MG63 (cell line): Measurements from ENCODE around the gene SHROOM3. TPM values are rescaled to one million over a fixed set of nuclear protein-coding genes. Genes with fewer than 3 reads are reported as not detected.

Source experiments
- DNase-seq: peaks from one replicate; pipeline ENCODE4 v3.0.0-alpha.2; 2020
- H3K27me3 ChIP-seq: fragments of 250-450 bp; sonication (Bioruptor Pico); 2 replicates; pipeline ENCODE4 v1.5.1; 2020; ENCODE audit warnings: mild to moderate bottlenecking, moderate library complexity
- H3K36me3 ChIP-seq: fragments of 250-450 bp; sonication (Bioruptor Pico); 2 replicates; pipeline ENCODE4 v1.5.1; 2020; ENCODE audit warnings: mild to moderate bottlenecking, moderate library complexity
- H3K4me3 ChIP-seq: fragments of 250-450 bp; sonication (Bioruptor Pico); 2 replicates; pipeline ENCODE4 v1.5.1; 2020; ENCODE audit warnings: mild to moderate bottlenecking, moderate library complexity
- H3K9me3 ChIP-seq: fragments of 250-450 bp; sonication (Bioruptor Pico); 2 replicates; pipeline ENCODE4 v1.5.1; 2020; ENCODE audit warnings: mild to moderate bottlenecking, moderate library complexity
- total RNA-seq: library from RNA; depleted of rRNA; stranded (reverse); fragments of >200 nt; shearing (Covaris generic); gene quantifications from 2 replicates; pipeline ENCODE4 v1.2.3, GENCODE V29; 2014; ENCODE audit warnings: low replicate concordance

Gene SHROOM3
- total RNA-seq, 1 experiment from 2014 or later = 10.0 TPM

DNA sequence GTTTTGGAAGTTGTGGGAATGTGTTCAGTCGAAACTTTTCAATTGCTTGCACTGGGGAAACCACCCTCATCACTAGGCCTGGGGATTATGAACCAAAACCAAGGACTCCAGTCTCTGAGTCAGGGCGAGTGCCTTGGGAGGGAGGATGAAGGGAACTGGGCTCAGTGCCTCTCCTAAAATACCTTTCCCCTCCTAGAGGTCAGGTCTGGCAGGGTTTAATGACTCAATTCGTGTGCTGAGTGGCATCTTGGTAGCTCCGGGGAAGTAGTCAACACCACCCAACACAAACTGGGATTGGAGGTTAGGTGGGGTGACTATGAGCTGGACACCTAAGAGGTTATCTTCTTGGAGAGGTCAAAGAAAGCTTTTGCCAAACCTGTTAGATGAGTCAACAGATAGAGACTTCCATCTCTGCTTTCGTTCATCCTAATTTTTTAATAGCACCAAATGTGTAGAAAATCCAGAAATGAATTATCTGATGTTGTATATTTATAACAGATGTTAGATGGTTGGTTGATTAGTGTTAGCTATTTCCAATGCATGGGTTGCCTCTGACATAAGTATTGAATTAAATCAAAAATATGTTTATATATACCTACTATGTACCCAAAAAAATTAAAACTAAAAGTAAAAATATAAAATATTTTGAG is 202.8 kb downstream of the SHROOM3 start:
- DNase-seq = peak; percentile 71
- H3K27me3 ChIP-seq = no peaks in the 10 kb centered on the region
- H3K4me3 ChIP-seq = no peak overlapping the region
- no peaks in the 10 kb centered on the region for H3K36me3 ChIP-seq
- no peaks in the 10 kb centered on the region for H3K9me3 ChIP-seq

DNA sequence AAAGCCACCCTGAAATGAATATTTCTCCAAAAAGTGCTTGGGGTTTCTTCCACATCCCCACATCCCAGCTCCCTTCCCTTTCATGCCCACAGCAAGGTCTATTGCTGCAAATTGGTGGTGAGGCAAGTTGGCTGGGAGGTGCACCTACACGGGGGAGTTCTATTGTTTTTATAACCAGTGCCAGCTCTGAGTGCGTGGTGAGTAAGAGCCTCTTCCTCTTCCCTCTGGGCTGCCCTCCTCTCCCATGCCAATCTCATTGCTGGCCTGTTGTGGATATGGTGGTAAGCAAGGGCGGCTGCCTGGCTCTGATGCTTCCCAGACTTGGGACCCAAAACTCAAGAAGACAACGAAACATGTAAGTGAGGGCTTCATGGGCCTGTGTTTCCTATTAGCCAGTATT is 204.3 kb downstream of the SHROOM3 start:
- H3K4me3 ChIP-seq = peak overlapping the region; percentile 52
- DNase-seq = peak; percentile 90

DNA sequence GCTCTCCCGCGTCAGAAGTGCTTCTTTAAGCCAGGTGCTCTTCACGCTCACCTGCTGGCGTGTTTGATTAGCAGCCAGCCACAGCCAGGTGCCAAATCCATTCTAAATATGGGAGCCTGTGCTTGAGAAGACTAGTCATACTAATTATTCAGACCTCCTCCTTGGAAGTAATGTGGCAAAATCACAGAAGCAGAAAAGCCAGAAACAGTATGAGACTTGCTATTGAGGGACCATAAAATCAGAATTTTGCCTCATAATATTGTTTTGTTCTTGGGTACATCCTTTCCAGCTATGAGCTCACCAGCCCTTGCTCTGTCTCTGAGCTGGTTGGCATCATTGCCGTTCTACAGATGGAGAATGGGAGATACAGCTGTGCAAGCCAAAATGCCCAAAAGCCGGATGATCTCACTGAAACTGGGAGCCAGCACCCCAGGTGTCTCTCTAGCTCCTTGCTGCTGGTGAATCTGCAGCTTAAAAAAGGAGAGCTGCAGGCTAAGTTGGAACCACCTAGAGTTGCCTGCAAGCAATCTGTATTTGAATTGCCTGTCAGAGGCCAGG is 205.4 kb downstream of the SHROOM3 start:
- Histone ChIP-seq H3K9me3 (no peaks in the 10 kb centered on the region), H3K27me3 (no peaks in the 10 kb centered on the region), H3K36me3 (peaks cover 5% of the 10 kb centered on the region), H3K4me3 (peak overlapping the region; percentile 52)
- DNase-seq = peak; percentile 85

More for the DNA sequence above, 204.3 kb downstream of the SHROOM3 start:
- Histone ChIP-seq H3K9me3 (no peaks in the 10 kb centered on the region), H3K36me3 (no peaks in the 10 kb centered on the region), H3K27me3 (no peaks in the 10 kb centered on the region)

DNA sequence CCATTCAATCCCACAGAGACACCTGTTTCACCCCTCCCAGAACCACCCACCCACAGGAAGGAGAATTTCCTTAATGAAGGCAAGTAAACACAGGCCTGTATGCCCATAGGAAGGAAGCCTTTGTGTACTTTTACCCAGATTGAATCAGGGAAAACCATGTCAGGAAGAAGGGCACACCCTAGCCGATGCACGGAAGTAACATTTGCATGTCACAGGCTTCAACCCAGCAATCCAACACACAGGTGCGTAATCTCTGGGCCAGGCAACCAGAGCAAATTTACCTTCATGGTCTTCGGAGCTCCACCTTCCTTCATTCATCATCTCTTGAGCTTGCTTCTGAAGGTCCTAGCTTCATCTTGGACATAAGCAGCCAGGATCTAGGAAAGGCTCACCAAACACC is 206.3 kb downstream of the SHROOM3 start:
- Histone ChIP-seq H3K4me3 (no peak overlapping the region), H3K9me3 (no peaks in the 10 kb centered on the region), H3K27me3 (no peaks in the 10 kb centered on the region), H3K36me3 (peaks cover 9% of the 10 kb centered on the region)
- no peak for DNase-seq

DNA sequence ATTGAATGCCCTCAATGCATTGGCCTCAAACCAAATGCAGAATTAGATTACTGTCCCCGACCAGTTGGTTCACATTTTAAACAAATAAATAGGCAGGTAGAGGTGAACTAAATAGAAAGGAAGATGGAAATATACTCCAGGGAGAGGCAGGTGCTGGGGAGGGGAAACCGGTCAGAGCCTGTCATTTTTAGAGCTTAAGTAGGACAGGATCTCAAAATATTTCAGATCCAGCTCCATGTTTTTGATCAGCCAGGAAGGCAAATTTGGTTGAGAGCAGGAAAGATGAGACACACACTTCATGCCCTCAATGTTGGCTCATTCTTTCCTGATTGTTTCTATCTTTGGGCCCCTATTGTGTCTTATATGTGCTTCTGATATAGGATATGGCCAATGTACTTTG is 206.7 kb downstream of the SHROOM3 start:
- peaks cover 12% of the 10 kb centered on the region for H3K36me3 ChIP-seq
- no peak for DNase-seq
- no peaks in the 10 kb centered on the region for H3K9me3 ChIP-seq
- no peaks in the 10 kb centered on the region for H3K27me3 ChIP-seq
- H3K4me3 ChIP-seq = no peak overlapping the region

DNA sequence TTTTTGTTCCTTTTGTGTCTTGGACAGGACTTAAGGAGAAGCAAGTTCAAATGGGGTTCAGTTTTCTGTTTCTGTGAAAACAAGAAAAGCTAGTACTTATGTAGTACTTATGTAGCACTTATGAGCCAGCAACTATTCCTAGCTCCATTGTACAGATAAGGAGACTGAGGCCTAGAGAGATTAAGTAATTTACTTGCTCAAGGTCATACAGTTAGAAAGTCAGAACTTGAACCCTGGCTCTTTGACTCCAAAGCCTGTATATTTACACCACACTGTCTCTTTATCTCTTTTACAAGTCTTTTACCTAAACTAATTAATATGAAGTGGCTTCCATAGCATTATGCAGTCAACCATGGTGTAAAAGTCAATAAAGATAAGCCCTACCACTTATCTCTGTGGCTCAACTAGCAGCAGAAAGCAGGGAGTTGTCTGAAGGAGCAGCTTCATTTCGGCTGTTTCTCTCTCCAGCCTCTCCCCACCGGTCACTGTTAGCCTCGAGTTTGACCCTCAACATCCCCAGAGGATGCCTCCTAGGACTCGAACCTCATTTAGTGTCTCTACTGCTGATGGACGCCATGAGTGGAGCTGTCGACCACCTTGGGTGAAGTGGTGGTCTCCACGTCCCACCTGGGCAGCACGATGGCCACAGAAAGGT is 209.9 kb downstream of the SHROOM3 start:
- Histone ChIP-seq H3K4me3 (no peak overlapping the region), H3K36me3 (peaks cover 17% of the 10 kb centered on the region), H3K9me3 (no peaks in the 10 kb centered on the region), H3K27me3 (no peaks in the 10 kb centered on the region)
- DNase-seq = no peak

DNA sequence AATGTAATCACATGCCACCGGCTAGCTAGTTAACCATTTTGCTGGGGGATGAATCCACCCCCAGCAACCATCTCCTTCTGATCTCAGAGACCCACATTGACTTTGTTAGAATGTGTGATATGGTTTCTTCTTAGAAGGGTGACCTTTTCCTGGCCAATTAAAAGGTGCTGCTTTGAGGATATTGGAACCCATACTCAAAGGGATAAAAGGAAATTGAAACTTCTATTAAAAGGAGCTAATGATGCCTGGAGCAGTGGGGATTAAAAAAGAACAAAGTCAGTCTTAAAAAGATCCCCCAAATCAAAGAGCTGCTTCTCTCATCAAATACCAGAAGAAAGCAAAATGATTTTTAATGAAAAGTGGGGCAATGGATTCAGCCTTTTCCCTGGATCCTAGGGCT is 214.1 kb downstream of the SHROOM3 start:
- Histone ChIP-seq H3K4me3 (no peak overlapping the region), H3K27me3 (no peaks in the 10 kb centered on the region), H3K36me3 (peaks cover 18% of the 10 kb centered on the region), H3K9me3 (peaks cover 2% of the 10 kb centered on the region; the same call in 1 of the 2 replicates)
- no peak for DNase-seq

DNA sequence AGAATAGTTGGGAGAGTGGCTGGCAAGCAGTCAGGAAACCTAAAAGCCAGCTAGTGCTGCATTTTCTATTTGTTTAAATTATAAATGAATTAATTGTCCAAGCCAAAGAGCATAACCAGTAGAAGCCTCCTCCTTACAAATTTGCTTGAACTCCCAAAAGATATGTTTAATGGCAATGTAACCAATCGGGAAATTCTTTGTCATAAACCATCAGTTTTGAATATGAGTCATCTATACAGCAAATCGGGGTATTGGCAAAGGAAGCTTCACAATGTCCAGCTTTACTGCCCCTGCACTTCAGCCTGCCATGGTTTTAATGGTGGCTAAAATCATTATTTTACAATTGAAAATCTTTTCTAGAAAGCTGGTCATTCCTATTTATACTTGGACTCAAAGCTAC is 216.6 kb downstream of the SHROOM3 start:
- Histone ChIP-seq H3K9me3 (peaks cover 2% of the 10 kb centered on the region; the same call in 1 of the 2 replicates), H3K36me3 (peaks cover 8% of the 10 kb centered on the region; the same call in 1 of the 2 replicates), H3K4me3 (no peak overlapping the region), H3K27me3 (no peaks in the 10 kb centered on the region)
- DNase-seq = peak; percentile 12

DNA sequence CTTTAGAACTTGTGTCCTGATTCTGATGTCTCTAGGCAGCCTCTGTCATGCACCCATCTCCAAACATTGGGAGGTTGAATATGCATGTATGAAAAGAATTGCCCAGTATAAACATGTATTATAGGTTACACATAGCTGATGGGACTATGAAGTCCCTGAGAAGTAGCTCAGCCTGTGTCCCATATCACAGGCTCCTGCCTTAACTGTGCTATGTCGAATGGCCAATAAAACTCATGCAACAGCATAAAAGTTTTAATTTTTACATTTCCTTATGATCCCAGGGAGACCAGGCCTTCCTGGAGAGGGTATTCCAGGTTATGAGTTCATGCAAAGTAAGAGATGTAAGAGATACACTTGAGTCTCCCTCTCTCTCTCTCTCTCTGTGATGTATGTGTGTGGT is 217.4 kb downstream of the SHROOM3 start:
- Histone ChIP-seq H3K27me3 (no peaks in the 10 kb centered on the region), H3K9me3 (peaks cover 2% of the 10 kb centered on the region; the same call in 1 of the 2 replicates), H3K4me3 (no peak overlapping the region), H3K36me3 (0 out of 2 replicates have a peak, but pooled peaks cover 4% of the 10 kb centered on the region)
- DNase-seq = no peak

DNA sequence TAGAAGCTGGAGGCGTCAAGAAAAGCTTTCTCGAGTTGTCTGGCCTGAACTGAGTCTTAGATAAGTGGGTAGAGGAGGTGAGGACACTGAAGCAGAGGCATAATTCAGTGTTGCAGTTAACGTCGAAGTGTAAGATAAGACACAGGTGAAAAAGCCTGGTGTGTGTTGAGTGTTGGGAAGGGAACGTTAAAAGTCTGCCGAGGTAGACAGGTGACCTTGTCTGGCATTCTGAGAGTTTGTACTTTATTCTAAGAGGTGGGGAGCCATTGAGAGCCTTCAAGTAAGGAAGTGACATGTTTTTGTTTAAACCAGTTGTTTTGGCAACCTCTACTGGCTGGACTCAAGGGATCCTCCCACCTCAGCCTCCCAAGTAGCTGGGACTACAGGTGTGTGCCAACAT is 219.1 kb downstream of the SHROOM3 start:
- Histone ChIP-seq H3K36me3 (0 out of 2 replicates have a peak, but pooled peaks cover 4% of the 10 kb centered on the region), H3K4me3 (no peak overlapping the region), H3K9me3 (peaks cover 2% of the 10 kb centered on the region; the same call in 1 of the 2 replicates), H3K27me3 (no peaks in the 10 kb centered on the region)
- DNase-seq = no peak

DNA sequence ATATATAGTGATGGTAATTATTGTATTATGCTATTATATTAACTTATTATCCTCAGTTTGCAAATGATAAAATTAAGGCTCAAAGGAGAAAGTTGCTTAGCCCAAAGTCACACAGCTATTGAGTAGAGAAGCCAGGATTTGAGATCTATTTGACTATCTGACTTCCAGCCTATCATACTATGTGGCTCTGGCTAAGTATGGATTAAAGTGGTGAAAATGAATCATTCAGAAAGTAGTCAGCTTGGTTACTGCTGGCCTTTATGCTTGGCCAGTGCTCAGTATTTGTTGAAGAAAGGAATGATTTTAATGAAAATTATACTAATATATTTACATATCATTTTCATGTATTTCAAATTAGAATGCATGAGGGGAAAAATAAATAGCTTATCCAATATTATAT is 219.8 kb downstream of the SHROOM3 start:
- H3K36me3 ChIP-seq = 0 out of 2 replicates have a peak, but pooled peaks cover 3% of the 10 kb centered on the region
- no peak for DNase-seq
- H3K27me3 ChIP-seq = no peaks in the 10 kb centered on the region
- peaks cover 2% of the 10 kb centered on the region; the same call in 1 of the 2 replicates for H3K9me3 ChIP-seq
- no peak overlapping the region for H3K4me3 ChIP-seq

DNA sequence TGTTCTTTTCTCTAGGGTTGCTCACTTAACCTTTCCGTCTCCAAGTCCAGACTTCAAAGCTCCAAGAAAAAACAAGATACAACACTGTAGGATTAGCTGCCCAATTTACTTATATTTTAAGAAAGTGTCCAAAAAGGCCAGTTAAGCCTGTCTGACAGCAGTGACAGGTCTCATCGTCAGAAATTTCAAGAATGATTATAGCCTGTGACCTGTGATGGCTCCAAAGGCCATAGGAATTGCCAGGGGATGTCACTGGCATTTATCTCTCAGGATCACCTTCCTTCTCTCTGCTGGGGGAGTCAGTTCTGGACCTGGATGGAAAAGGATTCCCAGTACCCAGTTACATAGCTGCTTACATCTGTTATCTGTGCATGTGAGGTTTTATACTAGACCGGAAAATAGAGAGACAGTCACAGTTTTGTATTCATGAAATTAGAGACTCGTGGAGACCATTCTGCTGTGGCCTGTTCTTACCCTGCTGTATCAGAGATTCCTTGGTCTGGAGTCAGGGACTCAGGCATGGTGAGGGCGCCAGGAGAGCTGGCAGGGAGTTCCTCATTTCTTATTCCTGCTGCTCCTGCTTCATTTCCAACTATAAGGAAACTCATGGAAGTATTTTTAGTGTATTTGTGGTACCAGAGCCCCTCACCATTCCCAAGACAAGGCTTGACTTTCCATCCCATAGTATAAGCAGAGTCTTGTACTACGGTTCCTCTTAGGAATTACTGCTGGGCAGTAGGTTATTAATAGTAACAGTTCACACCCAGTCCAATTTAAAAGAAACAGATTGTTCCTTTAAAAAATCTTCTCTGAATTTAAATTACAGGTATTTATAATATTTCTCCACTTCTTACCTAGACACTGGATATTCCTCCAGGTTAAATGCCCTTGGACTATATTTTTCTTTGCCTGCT is 220.8 kb downstream of the SHROOM3 start:
- Histone ChIP-seq H3K4me3 (no peak overlapping the region), H3K27me3 (no peaks in the 10 kb centered on the region), H3K36me3 (no peaks in the 10 kb centered on the region), H3K9me3 (no peaks in the 10 kb centered on the region)
- peak; percentile 28 for DNase-seq

DNA sequence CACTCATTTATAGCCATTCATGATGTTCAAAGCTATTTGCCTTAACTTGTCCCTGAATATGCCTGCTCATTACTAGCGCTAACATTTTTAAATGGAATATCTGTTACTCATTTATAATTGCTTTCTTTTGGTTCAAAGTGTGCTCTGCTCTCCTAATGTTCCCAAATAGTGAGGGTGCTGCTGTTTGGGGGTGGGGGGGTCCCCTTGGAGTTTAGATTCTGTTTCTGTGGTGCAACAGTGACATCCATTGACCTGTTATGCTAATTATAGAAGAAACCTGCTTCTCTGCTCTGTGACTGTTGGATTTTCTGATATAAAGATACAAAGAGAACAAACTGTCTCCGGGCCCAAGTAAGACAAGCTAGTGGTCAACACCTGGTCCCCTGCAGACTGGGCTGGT is 222.4 kb downstream of the SHROOM3 start:
- H3K27me3 ChIP-seq = no peaks in the 10 kb centered on the region
- no peaks in the 10 kb centered on the region for H3K9me3 ChIP-seq
- no peaks in the 10 kb centered on the region for H3K36me3 ChIP-seq
- no peak for DNase-seq
- H3K4me3 ChIP-seq = no peak overlapping the region

DNA sequence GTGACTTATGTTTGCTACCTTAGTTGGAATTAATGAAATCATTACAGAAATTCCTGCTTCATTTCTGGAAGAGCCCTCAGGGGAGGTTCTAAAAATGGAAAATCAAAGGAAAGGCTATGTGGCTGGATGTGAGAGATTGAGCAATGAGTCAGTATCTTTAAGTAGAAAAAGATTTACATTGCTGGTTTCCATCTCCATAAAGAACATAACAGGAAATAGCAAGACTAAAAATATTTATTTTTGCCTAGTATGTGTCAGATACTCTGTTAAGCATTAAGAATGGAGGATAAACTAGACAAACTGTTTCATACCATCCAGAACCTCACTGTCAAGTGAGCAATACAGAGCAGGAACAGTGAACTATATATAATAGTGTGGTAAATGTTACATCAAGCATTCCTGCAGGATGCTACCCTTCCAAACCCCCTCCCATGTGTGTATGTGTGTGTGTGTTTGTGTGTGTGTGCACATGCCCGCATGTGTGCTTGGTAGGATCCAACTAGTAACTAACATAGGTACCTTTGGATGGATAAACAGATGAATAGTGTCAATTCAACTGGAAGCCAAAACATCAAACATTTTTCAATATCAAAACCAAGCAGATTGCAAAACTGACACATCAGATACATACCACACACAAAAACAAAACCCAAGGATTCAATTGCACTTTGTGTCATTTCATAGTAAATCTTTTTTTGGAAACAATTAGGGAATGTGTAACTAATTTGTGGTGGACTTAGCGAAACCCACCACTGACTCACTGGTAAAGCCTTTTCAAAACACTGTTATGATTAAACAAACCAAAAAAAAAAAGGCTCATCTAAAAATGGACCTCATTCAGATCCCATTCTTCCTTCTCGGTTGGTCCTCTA is 223.4 kb downstream of the SHROOM3 start:
- Histone ChIP-seq H3K4me3 (no peak overlapping the region), H3K27me3 (no peaks in the 10 kb centered on the region), H3K9me3 (no peaks in the 10 kb centered on the region), H3K36me3 (no peaks in the 10 kb centered on the region)
- DNase-seq = peak; percentile 10

DNA sequence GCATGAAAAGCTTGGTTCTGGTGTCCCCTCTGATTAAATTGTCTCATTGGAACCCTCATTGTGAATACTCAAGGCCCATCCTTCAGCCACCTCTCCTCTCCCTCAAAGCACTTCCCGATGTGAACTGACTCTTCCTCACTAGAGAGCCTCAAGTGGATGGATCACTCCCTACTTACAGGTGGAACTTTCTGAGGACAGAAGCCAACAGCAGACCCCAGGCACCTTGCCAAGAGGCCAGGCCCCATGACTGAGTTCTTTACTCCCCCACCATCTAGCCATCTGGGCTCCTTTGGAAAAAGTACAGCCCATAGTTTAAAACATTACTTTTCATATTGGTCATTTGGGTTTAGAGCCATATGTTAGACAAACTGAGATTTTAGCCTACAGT is 224.1 kb downstream of the SHROOM3 start:
- Histone ChIP-seq H3K36me3 (no peaks in the 10 kb centered on the region), H3K27me3 (no peaks in the 10 kb centered on the region), H3K9me3 (no peaks in the 10 kb centered on the region), H3K4me3 (no peak overlapping the region)
- DNase-seq = peak; percentile 39

DNA sequence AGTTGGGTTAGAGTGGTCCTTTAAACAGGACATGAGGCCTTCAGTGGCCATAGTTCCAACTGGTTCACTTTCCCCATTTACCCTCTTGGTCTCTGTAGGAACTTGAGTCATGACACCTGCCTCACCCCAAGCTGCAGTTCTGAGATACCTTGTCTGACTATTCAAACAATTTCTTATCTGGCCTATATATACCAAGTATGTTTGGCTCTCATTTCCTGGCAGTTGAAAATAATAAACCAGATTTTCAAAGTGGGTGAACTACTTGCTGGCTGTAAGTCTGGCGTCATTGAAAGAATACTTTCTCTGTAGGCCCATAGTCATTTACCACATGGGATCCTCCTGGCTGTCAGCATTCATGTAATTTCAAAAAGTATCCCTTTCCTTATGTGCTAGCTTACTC is 228.8 kb downstream of the SHROOM3 start:
- H3K36me3 ChIP-seq = no peaks in the 10 kb centered on the region
- H3K9me3 ChIP-seq = no peaks in the 10 kb centered on the region
- no peak overlapping the region for H3K4me3 ChIP-seq
- no peaks in the 10 kb centered on the region for H3K27me3 ChIP-seq
- no peak for DNase-seq
